HG02610 (cell line): ENCODE measurements around the gene TCEAL1.
"Not testable (repeated sequence)": the region's sequence is repeated elsewhere in the genome, so short reads cannot be mapped to it uniquely, and the experiment has no call there.

Experiments used
- ATAC-seq: cut with Tn5 transposase; IDR thresholded peaks from one replicate; pipeline ENCODE4 v1.9.1; 2021; ENCODE audit warnings: mild to moderate bottlenecking, moderate library complexity; ENCODE audit not compliant: unreplicated experiment

Gene TCEAL1, protein sequence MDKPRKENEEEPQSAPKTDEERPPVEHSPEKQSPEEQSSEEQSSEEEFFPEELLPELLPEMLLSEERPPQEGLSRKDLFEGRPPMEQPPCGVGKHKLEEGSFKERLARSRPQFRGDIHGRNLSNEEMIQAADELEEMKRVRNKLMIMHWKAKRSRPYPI

DNA sequence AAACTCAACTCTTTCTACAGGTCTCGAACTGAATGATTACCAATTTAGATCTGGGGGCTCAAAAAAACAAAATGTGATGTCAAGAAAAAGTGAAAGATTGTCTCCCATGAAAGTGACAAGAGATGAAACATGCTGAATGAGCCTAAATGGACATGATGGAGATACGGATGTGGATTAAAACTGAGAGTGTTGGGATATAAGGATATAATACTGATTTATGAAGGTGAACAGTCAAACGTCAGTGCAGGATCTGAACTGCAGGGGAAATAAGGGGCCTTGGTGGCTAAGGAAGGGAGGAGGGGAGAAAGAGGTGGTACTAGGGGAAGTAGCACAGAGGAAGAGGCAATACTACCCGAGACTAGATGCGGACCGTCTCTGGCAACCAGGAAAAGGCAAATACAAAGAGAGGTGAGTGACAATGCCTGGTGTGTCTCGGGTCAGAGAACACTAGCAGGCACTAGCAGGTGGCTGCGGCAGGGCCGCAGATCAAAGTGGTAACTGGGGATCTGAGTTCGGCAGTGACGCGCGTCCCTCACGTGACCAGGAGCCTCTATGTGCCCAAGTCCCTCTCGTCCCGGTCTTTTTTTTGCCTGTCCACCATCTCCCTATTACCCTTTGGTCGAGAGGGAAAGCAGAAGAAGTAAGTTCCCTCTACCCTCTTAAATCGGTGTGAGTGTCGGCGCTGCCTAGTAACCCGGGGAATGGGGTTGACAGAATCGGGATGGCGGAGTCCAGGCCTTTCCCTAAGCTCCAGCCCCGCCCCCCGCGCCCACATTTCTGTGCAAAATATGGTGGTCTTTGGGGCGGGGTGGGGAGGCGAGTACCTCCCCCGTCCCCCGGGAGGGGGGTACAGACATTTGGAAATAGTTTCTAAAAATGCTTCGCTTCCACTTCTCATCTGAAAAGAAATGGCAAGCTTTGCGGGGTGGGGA, at the start of gene TCEAL1:
TCEAL1 (plus strand) TSS at position 590 of the 932 bp plus-strand sequence. CDS start 942 bp downstream, outside the sequence.
- ATAC-seq, result peak; percentile 68

DNA sequence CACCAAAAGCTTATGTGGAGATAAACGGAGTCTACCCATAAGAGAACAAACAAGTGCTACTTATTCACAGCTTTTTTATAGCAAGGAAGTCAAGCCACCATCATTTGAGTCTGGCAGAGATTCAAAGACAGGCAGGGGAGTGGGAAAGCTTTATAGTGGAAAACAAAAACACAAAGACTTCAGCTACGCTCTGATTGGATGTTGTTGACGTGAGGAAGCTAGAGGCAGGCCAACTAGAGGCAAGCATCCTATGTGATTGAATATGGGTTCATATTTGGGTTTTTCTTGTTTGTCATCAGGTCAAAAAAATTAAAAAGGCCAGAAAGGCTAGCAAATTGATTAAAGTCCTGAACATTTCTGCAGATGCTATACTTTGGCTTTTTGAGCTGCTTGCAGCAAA, 44.2 kb upstream of the TCEAL1 start:
- ATAC-seq, result no peak

DNA sequence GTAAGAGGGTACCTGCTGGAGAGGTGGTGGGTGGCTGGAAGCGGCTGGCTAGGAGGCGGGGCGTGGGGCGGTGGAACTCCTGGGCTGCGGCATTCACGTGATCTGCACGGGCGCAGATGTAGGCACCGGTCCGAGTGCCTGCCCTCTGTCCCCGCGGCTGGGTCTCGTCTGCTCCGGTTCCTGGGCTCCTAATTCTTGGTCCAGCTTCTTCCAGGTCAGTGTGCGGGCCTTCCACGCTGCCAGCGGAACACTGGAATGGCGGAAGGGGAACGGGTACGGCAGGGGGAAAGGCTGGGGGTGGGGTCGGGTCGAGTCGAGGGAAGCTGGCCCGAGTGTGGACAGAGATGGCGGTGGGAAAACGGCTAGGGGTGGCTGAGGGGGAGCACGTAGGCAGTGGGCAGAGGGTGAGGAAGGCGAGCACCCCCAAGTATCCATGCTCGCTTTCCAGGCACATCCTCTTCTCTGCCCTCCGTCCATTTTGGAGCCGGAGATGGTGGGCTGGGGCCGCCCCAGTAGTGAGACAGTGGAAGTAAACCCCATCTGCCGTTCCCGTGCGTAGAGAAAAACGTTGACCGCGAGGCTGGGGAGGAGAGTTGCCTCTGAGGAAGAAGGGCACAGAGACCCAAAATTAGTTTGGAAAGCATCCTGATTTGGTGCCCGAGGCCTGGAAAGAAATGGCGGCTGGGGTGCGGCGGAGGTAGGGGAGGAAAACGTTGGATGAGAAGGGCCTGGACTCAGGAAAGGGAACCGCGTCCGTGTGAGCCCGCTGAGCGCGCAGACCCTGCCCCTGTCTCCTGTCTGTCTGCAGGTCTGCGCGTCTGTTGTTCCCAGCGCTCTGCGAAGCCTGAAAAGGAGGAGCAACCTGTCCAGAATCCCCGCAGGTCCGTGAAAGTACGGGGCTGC, 43.1 kb upstream of the TCEAL1 start, which contains the start of gene TCEAL4:
TCEAL4 (plus strand) TSS at position 105 of the 903 bp plus-strand sequence. CDS start 1,161 bp downstream, outside the sequence.
- ATAC-seq, result peak; percentile 88

DNA sequence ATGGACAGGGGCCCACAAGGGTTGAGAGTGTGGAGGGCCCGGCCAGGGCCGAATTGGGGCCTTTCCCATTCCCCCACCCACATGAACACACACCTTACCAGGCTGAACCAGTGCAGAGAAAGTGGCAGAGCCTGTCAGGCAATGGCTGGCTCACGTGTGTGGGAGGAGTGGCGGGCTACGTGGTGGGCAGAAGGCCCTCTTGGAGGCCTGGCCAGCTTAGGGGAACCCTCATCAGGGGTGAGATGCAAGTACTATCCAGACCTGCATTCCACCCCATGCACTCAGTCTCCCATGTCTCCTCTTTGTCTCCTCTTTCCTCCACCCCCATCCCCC, 42.5 kb upstream of the TCEAL1 start:
- peak; percentile 13 for ATAC-seq

DNA sequence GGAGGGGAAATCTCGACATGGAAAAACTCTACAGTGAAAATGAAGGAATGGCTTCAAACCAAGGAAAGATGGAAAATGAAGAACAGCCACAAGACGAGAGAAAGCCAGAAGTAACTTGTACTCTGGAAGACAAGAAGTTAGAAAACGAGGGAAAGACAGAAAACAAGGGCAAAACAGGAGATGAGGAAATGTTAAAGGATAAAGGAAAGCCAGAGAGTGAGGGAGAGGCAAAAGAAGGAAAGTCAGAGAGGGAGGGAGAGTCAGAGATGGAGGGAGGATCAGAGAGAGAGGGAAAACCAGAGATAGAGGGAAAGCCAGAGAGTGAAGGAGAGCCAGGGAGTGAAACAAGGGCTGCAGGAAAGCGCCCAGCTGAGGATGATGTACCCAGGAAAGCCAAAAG, 42.1 kb upstream of the TCEAL1 start:
- no peak for ATAC-seq

DNA sequence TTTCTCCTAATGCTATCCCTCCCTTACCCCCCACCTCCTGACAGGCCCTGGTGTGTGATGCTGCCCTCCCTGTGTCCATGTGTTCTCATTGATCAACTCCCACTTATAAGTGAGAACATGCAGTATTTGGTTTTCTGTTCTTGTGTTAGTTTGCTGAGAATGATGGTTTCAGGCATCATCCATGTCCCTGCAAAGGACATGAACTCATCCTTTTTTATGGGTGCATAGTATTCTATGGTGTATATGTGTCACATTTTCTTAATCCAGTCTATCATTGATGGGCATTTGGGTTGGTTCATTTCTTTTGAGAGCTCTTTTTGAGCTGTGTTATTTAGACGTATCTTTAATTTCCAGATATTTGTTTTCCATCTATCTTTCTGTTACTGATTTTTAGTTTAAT, 36.5 kb upstream of the TCEAL1 start:
- ATAC-seq, result not testable (repeated sequence)

DNA sequence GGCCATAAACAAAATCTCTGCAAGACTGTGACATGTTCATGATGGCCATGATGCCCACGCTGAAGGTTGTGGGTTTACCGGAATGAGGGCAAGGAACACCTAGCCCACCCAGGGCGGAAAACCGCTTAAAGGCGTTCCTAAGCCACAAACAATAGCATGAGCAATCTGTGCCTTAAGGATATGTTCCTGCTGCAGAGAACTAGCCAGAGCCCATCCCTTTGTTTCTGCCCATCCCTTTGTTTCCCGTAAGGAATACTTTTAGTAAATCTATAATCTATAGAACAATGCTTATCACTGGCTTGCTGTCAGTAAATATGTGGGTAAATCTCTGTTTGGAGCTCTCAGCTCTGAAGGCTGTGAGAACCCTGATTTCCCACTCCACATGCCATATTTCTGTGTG, 33.6 kb upstream of the TCEAL1 start:
- not testable (repeated sequence) for ATAC-seq

DNA sequence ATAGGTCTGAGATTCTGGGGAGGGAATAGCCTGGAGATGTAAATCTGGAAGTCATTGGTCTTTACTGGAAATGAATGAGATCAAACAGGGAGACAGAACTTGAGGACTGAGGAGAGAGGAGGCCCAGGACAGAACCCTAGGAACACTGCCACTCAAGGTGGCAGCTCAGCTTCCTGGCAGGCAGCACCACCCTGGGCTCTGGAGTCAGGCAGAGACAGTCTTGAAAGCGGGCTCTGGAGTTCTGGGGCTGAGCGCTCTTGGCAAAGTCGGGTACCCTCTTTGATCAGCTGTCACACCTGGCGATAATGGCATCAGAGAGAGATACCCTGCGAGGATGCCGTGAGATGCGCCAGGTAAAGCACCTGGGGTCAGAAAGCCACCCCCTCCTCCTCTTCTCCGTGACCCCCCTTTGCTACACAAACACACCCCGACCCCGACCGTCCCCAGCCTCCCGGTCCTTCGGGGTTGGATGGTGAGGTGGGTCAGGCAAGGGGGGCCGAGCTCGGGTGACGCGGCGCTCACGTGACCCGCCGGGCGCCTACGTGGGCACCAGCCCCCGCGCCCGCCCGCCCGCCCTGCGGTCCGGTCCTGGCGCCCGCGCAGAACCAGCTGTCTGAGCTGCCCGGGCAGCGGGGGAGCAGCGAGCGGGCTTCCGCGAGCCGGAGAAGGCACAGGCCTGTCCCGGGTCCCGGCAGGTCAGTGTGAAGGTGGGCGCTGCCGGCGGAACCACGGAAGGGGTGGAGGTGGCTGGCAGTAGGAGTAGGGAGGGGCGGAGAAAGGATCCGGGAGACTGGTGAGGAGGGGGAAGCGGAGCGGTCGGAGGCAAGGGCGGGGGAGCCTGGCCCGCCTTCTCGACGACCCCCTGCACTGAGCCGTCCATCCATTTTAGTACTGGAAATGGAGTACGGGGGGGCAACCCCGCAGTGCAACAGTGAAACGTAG, 21.1 kb upstream of the TCEAL1 start, which contains the start of gene TCEAL3:
TCEAL3 (plus strand) TSS at position 600 of the 942 bp plus-strand sequence. CDS start 1,102 bp downstream, outside the sequence.
- ATAC-seq, result peak; percentile 84

DNA sequence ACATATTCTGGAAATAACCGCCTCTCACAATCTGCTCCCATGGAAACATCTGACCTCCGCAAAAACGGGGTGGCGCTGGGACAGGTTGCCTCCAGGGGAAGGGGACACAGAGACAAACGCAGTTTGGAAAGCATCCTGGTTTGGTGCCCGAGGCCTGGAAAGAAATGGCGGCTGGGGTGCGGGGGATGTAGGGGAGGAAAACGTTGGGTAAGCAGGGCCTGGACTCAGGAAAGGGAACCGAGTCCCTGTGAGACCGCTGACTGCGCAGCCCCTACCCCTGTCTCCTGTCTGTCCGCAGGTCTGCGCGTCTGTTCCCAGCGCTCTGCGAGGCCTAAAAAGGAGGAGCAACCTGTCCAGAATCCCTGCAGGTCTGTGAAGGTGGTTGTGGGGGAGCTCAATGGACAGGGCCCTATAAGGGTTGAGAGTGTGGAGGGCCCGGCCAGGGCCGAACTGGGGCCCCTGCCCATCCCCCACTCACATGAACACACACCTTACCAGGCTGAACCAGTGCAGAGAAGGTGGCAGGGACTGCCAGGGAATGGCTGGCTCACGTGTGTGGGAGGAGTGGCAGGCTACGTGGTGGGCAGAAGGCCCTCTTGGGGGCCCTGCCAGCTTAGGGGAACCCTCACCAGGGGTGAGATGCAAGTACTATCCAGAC, 20.3 kb upstream of the TCEAL1 start:
- ATAC-seq, result peak; percentile 22

DNA sequence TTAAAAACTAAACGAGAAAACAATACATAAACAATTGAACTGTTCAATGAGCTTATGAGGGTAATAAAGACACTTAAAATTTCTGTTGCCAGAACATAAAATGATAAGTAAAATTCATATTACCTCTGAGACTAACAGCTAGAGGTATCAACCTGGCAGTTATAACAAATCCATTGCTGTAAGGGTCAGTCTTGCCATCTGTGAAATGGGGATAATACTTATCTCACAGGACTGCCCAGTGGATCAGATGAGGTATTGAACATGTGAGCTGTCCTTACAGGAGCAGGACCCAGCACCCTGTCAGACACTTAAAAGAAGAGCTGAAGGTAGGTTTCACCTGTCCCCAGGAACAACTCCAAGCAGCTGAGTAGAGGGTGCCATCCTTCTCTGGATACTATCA, 18.5 kb upstream of the TCEAL1 start:
- no peak for ATAC-seq

DNA sequence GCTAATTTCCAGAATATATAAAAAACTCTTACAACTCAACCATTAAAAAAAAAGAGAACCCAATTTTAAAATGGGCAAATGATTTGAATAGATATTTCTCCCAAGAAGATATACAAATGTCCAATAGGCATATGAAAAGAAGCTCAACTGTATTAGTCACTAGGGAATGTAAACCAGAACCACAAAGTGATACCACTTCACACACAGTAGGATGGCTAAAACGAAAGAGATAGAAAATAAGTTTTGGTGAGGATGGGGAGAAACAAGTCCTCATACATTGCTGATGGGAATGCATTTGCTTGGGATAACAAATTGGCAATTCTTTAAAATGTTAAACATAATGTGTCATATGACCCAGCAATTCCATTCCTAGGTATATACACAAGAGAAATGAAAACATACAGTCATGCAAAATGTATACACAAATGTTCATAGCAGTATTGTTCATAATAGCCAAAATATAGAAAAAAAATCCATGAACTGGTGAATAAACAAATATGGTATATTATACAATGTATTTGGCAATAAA, 15.3 kb upstream of the TCEAL1 start:
- ATAC-seq, result no peak

DNA sequence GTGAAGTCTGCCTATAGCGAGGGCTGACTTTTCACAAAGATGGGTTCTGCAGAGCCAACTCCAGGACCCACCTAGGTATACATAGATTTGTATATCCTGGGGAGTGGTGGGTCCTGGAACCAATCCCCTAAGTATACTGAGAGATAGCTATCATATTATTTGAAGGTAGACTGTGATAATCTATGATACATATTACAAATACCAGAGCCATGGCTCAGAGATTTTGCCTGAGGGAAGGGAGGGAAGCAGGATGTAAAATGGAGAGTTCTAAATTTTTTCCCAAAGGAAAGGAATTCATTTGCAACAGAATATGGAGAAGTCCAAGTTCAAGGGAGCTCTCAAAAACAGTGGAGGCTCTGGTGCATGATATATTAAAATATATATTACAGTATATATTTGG, 13.8 kb upstream of the TCEAL1 start:
- no peak for ATAC-seq

DNA sequence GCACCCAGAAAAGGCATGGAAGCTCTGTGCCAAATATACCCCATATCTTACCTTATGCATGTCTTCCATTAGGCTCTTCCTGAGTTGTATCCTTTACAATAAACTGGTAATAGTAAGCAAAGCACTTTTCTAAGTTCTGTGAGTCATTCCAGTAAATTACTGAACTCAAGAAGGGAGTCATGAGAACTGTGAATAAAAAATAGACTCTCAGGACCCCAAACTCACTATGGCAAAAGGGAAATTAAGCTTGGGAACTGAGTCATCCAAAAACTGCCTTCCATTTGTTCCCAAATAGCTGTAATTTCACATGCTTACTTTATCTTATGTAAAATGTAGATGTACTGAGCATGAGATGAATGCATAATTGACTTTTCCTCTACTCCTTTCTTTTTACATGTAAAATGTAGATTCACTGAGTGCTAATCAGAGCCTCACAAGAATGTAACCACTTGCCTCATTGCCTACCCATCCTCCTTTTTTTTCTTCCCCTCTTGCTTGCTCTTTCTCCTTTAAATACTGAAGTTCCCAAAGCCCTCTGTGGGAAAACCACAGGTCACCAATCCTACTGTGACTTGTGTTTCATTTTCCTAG, 12.9 kb upstream of the TCEAL1 start:
- ATAC-seq, result no peak

DNA sequence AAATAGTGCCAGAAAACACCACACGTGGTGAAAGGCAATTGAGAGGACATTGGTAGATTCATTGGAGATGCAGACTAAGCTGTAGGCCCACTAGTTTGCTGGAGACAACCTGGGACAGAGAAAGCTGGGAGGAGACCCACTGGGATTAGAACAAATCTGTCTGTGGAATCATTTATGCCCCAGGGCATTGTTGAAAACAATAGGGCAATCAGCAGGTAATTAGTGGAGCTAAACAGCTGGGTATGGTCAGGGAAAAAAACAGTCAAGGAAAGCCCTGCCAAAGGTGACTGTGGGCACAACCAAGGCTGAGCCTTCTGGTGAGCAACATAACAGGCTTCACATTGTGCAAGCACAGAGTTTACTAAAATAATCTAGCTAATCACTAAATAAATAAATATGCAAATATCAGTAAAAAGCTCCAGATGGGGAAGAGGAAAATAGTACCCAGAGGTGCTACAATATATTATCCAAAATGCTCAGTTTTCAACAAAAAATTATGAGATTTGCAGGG, 12.0 kb upstream of the TCEAL1 start:
- no peak for ATAC-seq

DNA sequence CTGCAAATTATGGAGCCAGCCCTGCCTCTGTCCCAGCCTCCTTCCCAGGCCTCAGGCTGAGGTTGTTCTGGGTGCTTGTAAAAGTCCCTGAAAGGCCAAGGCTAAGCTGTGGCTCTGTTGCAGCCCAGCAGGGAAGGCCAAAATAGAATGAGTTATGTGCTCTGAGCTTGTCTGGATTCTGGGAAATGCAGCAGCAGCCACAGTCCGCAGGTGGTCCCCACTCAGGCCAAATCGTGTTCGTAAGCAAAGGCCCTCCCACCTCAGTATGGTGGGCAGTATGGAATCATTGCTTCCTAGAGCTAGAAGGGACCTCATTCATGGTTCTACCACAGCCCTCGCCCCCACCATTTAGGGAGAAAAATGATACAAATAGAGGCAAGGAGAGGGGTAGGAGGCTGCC, 4.7 kb upstream of the TCEAL1 start:
- no peak for ATAC-seq

DNA sequence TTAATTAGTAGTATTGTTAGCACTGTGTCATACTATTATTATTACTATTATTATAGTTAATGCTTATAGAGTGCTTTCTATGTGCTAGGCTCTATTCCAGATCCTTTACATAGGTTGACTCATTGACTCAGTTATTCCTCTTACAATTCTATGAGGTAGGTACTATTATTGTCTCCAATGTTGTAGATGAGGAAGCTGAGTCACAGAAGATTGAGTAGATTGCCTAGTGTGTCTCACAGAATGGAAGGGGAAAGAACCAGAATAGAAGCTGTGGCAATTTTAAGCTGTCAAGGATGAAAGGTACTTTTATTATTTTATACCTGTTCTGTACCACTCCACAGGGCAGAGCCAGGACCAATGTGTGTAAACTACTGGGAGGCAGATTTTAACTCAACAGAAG, 1.9 kb upstream of the TCEAL1 start:
- ATAC-seq, result no peak

DNA sequence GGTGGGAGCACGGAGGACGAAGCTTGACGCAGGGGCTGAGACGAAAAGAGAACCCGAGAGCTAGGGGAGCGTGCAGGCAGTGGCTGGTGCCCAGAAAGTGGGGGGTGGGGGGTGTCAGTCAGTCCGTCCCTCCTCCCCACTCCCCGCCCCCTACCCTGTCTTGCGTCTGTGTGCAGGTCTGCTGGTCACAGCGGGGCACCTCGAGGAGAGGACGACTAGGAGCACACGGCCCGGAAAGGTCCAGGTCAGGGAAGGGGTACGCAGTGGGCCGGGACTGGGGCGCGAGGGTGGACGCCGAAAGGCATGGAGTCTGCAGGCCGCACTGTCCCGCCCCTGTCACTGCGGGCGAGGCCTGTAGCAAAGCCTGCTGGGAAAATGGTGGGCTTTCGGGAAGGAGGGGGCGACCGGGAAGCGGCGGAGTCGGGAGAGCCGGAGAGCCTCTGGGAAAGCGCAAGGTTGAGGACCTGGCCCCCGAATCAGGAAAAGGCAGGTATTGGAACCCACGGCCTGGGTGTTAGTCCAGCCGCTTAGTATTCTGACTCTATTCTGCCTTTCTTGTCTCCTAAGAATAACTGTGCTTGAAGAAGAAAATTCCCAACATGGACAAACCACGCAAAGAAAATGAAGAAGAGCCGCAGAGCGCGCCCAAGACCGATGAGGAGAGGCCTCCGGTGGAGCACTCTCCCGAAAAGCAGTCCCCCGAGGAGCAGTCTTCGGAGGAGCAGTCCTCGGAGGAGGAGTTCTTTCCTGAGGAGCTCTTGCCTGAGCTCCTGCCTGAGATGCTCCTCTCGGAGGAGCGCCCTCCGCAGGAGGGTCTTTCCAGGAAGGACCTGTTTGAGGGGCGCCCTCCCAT, 769 bp downstream of the TCEAL1 start:
- peak; percentile 31 for ATAC-seq

DNA sequence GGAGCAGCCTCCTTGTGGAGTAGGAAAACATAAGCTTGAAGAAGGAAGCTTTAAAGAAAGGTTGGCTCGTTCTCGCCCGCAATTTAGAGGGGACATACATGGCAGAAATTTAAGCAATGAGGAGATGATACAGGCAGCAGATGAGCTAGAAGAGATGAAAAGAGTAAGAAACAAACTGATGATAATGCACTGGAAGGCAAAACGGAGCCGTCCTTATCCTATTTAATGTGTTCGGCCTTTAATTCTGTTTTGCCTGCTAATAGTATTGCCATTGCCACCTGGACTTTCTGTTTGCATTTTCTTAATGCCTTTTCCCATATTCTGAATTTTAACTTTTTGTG, 1.4 kb downstream of the TCEAL1 start:
- ATAC-seq, result no peak
